ENCODE measurements around the gene ENOX1. TPM values are rescaled to one million over a fixed set of nuclear protein-coding genes. Genes with fewer than 3 reads are reported as not detected.

ENOX1 gene
- polyA plus RNA-seq, 3 donors: 0.04 TPM; not detected in 2

- Mint-ChIP-seq H3K9me3 (peaks cover 4 to 8% (median 5%) of the 10 kb centered on the region in 7 donors), H3K27ac (no peak overlapping the region), H3K36me3 (no peaks in the 10 kb centered on the region), H3K4me3 (no peak overlapping the region), H3K27me3 (ENCODE audit: low read depth in 3 of 3) (peaks cover 0 to 3% (median 0%) of the 10 kb centered on the region in 3 donors), H3K4me1 (no peaks in the 10 kb centered on the region)
- Histone ChIP-seq H3K79me2 (ENCODE audit: insufficient read depth, low read length) (no peaks in the 10 kb centered on the region), H3K9ac (ENCODE audit: insufficient read depth, low read length, poor library complexity, severe bottlenecking) (no peak overlapping the region), H3K9me3 (replicated peaks in 1 of 2; ENCODE audit: control insufficient read depth in 1 of 2, insufficient read depth in 1 of 2, low read length in 2 of 2) (no peaks in the 10 kb centered on the region), H3K4me1 (ENCODE audit: control insufficient read depth in 1 of 2, insufficient read depth in 2 of 2, low read length in 2 of 2) (no peaks in the 10 kb centered on the region), H3K27me3 (ENCODE audit: control insufficient read depth in 2 of 2, insufficient read depth in 2 of 2, low read length in 2 of 2) (no peaks in the 10 kb centered on the region), H3K36me3 (replicated peaks in 1 of 2; ENCODE audit: control insufficient read depth in 1 of 2, insufficient read depth in 2 of 2, low read length in 2 of 2) (no peaks in the 10 kb centered on the region), H3K4me3 (replicated peaks in 1 of 3; ENCODE audit: low read depth in 2 of 3, low read length in 3 of 3) (no peak overlapping the region), H2AFZ (ENCODE audit: insufficient read depth, low read depth, low read length, poor library complexity, severe bottlenecking) (no peak overlapping the region), H4K20me1 (ENCODE audit: insufficient read depth, low read length) (no peaks in the 10 kb centered on the region), H3K27ac (ENCODE audit: low read depth in 1 of 2, low read length in 2 of 2) (no peak overlapping the region), H3K4me2 (replicated peaks; ENCODE audit: extremely low read depth, low read length, poor library complexity, severe bottlenecking) (no peak overlapping the region)
- no CpG with 5 or more reads among the region's 2 CpGs for WGBS (ENCODE audit: insufficient coverage)
- no peak for TF ChIP-seq CTCF (IDR thresholded peaks at IDR 0.05)
- no peak for DNase-seq
- intact Hi-C loops (cut with micrococcal nuclease): no loop called here
These were observed 243.4 kb downstream of the ENOX1 start for GRCh38 chr13:43543331-43543730.

- H3K4me1 Mint-ChIP-seq: no peaks in the 10 kb centered on the region
- intact Hi-C loops (cut with micrococcal nuclease): no loop called here
- no peak overlapping the region for H3K4me3 Mint-ChIP-seq
- Histone ChIP-seq H3K9me3 (replicated peaks in 1 of 2; ENCODE audit: control insufficient read depth in 1 of 2, insufficient read depth in 1 of 2, low read length in 2 of 2) (peaks cover 0 to 3% of the 10 kb centered on the region in 2 donors), H3K79me2 (ENCODE audit: insufficient read depth, low read length) (no peaks in the 10 kb centered on the region), H3K4me3 (replicated peaks in 1 of 3; ENCODE audit: low read depth in 2 of 3, low read length in 3 of 3) (no peak overlapping the region), H3K4me1 (ENCODE audit: control insufficient read depth in 1 of 2, insufficient read depth in 2 of 2, low read length in 2 of 2) (no peaks in the 10 kb centered on the region), H3K27me3 (ENCODE audit: control insufficient read depth in 2 of 2, insufficient read depth in 2 of 2, low read length in 2 of 2) (no peaks in the 10 kb centered on the region), H3K9ac (ENCODE audit: insufficient read depth, low read length, poor library complexity, severe bottlenecking) (no peak overlapping the region), H3K4me2 (replicated peaks; ENCODE audit: extremely low read depth, low read length, poor library complexity, severe bottlenecking) (no peak overlapping the region), H3K27ac (ENCODE audit: low read depth in 1 of 2, low read length in 2 of 2) (no peak overlapping the region), H2AFZ (ENCODE audit: insufficient read depth, low read depth, low read length, poor library complexity, severe bottlenecking) (no peak overlapping the region), H4K20me1 (ENCODE audit: insufficient read depth, low read length) (no peaks in the 10 kb centered on the region), H3K36me3 (replicated peaks in 1 of 2; ENCODE audit: control insufficient read depth in 1 of 2, insufficient read depth in 2 of 2, low read length in 2 of 2) (no peaks in the 10 kb centered on the region)
- H3K27ac Mint-ChIP-seq: no peak overlapping the region
- H3K36me3 Mint-ChIP-seq: no peaks in the 10 kb centered on the region
- H3K9me3 Mint-ChIP-seq: peaks cover 4 to 6% (median 5%) of the 10 kb centered on the region in 7 donors
- H3K27me3 Mint-ChIP-seq (ENCODE audit: low read depth in 3 of 3): peaks cover 0 to 4% (median 2%) of the 10 kb centered on the region in 3 donors
- WGBS (ENCODE audit: insufficient coverage): no CpG with 5 or more reads among the region's 2 CpGs
- no peak for TF ChIP-seq CTCF (IDR thresholded peaks at IDR 0.05)
- no peak for DNase-seq
These were observed 249.6 kb downstream of the ENOX1 start for GRCh38 chr13:43537124-43537523.
